IPS DF 4.7 (cell line): ENCODE results near the gene CUEDC2.

Experiments used
- DNase-seq: peaks from one replicate; pipeline ENCODE4 v3.0.0-alpha.2; 2013; ENCODE audit warnings: low spot score; ENCODE audit errors: extremely low read depth

The CUEDC2 gene

GRCh38 chr10:102432162-102432950 is at the start of gene CUEDC2:
Gene CUEDC2 (minus strand): TSS chr10:102432574. CDS start chr10:102425188, 7,386 bp downstream.
- no peak for DNase-seq

- DNase-seq = no peak
Observed at GRCh38 chr10:102480396-102480795, 48.0 kb upstream of the CUEDC2 start.

- no peak for DNase-seq
Observed at GRCh38 chr10:102479651-102480050, 47.3 kb upstream of the CUEDC2 start.

GRCh38 chr10:102476466-102477141 is 44.2 kb upstream of the CUEDC2 start:
- no peak for DNase-seq

- no peak for DNase-seq
Observed at GRCh38 chr10:102475451-102476040, 43.2 kb upstream of the CUEDC2 start.

GRCh38 chr10:102473445-102474331 is 41.3 kb upstream of the CUEDC2 start:
- DNase-seq = no peak

- DNase-seq = no peak
Observed at GRCh38 chr10:102470579-102471546, 38.5 kb upstream of the CUEDC2 start.

- no peak for DNase-seq
Observed at GRCh38 chr10:102468683-102469082, 36.3 kb upstream of the CUEDC2 start.

- DNase-seq = no peak
Observed at GRCh38 chr10:102467971-102468438, 35.6 kb upstream of the CUEDC2 start.

GRCh38 chr10:102467318-102467717 is 34.9 kb upstream of the CUEDC2 start:
- DNase-seq = no peak

- DNase-seq = no peak
Observed at GRCh38 chr10:102465466-102465865, 33.1 kb upstream of the CUEDC2 start.

- no peak for DNase-seq
Observed at GRCh38 chr10:102463983-102464382, 31.6 kb upstream of the CUEDC2 start.

- DNase-seq = no peak
Observed at GRCh38 chr10:102462512-102463054, 30.2 kb upstream of the CUEDC2 start.

GRCh38 chr10:102461187-102462054 is 29.0 kb upstream of the CUEDC2 start:
- DNase-seq = no peak

GRCh38 chr10:102460836-102461186 is 28.4 kb upstream of the CUEDC2 start:
- no peak for DNase-seq

GRCh38 chr10:102458656-102459055 is 26.3 kb upstream of the CUEDC2 start:
- DNase-seq = no peak

GRCh38 chr10:102457591-102458150 is 25.3 kb upstream of the CUEDC2 start:
- no peak for DNase-seq

GRCh38 chr10:102455893-102456471 is 23.6 kb upstream of the CUEDC2 start:
- DNase-seq = no peak
